Non-pigmented ciliary epithelial cell (primary cell): ENCODE results near the gene DUSP8.
A peak's percentile ranks its signal among the peaks of the same experiment; 100 is the strongest.
"Not testable (repeated sequence)": the region's sequence is repeated elsewhere in the genome, so short reads cannot be mapped to it uniquely, and the experiment has no call there.

Experiments used
- DNase-seq: peaks from one replicate; pipeline ENCODE4 v3.0.0-alpha.2; 2010; ENCODE audit warnings: low read depth

The DUSP8 gene

DNA sequence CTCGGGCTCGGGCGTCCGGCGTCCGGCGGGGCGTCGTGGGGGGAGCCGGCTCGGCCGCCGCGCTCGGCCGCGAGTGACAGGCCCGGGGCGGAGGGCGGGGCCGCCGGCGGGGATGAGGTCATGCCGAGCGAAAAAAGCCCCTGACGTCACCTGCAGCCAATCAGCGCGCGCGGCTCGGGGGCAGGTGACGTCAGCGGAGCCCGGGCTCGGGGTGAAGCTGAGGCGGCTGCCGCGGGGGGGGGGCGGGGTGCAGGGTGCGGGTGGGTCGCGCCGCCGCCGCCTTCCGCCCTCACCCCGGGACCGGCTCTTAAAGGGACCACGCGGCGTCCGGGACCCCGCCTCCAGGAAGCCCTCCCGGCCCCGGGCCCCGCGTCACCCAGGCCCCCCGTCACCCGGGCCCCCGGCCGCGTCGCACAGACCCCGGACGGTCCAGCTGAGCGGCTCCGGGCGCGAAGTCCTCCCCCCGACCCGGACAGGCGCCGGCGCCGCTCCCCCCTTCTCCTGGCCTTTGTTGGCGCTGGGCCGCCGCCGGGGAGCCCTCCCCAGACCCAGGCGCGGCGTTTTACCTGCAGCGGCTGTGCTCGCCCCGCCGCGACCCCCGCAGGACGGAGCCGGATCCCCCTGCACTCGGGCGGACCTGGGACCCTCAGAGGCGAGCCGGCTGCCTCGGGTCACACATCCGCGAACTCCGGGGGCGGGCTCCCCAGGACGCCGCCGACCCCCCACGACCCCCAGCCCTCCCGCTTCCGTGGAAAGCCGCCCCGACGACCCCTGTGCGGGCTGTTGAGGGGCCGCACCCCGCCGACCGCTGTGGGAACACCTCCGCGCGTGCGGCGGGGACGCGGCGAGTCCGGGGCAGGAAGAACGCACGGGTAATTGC, at the start of gene DUSP8:
TSS of gene DUSP8 (minus strand) at position 75 of the 880 bp plus-strand sequence. CDS start 6,445 bp downstream, outside the sequence.
- DNase-seq: peak; percentile 20

- DNase-seq: no peak
Measured at GRCh38 chr11:1619449-1619848, 47.4 kb upstream of the DUSP8 start.

- DNase-seq: no peak
Measured at GRCh38 chr11:1618231-1618630, 46.2 kb upstream of the DUSP8 start.

DNA sequence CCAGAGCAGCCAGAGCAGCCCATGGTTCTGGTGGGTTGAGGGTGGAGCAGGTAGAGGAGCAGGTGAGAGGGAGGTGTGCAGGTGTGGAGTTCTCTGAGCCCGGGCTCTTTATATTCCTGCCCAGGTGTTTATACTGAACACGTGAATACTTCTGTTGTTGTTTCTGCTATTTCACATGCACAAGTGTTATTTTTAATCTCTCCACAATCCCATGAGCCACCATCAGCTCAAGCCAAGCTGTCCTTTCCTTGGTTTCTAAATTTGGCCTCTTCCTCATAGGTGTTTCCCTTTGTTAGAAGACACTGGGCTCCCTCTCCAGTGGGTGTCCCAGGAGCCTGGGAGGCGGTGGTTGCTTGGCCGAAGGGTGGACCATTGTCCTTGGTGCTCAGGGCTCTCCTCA, 36.3 kb upstream of the DUSP8 start, which contains the start of gene KRTAP5-3:
TSS of gene KRTAP5-3 (minus strand) at position 101 of the 400 bp plus-strand sequence. CDS start at position 23, 78 bp downstream.
- no peak for DNase-seq

GRCh38 chr11:1607901-1608300, 35.8 kb upstream of the DUSP8 start:
- DNase-seq: not testable (repeated sequence)

GRCh38 chr11:1607156-1607845, 35.2 kb upstream of the DUSP8 start:
- DNase-seq: not testable (repeated sequence)

- DNase-seq: not testable (repeated sequence)
Measured at GRCh38 chr11:1605923-1606322, 33.9 kb upstream of the DUSP8 start.

DNA sequence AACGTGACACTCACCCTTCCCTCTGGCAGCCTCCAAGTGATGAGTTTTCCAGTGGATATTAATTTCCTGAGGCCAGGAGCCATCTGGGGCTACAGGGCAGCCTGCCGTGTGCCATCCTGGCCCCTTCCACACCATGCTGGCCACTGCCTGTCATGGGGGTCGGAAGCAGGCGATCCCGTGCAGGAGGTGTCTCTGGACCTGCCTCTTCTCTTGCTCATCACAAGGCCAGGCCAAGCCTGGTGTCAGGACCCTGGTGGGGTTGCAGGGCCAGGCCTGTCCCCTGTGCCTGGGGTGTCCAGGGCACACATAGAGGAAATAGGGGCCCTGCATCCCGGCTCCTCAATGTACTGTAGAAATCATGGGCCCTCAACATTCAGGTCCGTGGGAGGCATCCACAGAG, 32.6 kb upstream of the DUSP8 start:
- DNase-seq: no peak

GRCh38 chr11:1604181-1604580, 32.1 kb upstream of the DUSP8 start:
- no peak for DNase-seq

GRCh38 chr11:1603629-1604028, 31.6 kb upstream of the DUSP8 start:
- DNase-seq: no peak

GRCh38 chr11:1601663-1602062, 29.6 kb upstream of the DUSP8 start:
- not testable (repeated sequence) for DNase-seq

DNA sequence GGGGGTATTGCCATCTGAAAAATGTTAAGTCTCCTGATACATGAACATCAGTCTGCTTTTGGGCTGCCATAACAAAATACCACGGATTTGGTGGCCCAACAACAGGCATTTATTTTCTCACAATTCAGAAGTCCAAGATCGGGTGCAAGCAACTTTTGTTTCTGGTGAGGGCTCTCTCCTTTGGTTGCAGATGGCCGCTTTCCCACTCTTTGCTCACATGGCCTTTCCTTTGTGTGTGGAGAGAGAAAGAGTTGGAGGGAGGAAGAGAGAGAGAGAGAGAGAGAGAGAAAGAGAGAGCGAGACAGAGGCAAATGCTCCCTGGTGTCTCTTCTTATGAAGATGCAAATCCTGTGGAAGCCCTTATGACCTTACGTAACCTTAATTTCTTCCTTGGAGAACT, 28.6 kb upstream of the DUSP8 start:
- no peak for DNase-seq

DNA sequence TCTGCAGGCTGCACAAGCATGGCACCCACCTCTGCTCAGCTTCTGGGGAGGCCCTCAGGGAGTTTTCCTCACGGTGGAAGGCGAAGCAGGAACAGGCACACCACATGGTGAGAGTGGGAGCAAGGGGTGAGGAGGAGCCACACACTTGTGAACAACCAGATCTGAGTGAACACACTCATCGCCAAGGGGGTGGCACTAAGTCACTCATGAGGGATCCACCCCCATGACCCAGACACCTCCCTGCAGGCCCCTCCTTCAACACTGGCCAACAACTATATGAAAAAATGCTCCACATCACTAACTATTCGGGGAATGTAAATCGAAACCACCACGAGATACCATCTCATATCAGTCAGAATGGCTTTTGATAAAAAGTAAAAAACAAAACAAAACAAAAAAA, 26.7 kb upstream of the DUSP8 start:
- DNase-seq: no peak

DNA sequence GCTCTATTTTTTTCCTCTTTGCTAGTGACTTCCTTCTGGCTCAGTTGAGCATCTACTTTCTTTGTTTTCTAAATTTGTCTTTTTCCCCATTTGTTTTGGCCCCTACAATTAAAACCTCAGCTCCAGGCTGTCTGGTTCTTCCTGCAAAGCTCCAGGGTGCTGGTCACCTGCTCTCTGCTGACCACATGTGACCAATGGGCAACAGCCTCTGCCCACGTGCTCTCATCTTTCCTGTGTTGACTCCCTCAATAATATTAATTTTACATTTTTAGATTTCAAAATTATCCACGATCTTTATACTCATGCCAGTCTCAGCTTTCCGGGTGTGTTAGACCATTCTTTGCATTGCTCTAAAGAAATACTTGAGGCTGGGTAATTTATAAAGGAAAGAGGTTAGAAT, 26.3 kb upstream of the DUSP8 start:
- not testable (repeated sequence) for DNase-seq

GRCh38 chr11:1597994-1598380, 25.9 kb upstream of the DUSP8 start, which contains the start of gene KRTAP5-2:
TSS of gene KRTAP5-2 (minus strand) at chr11:1598294. CDS start at chr11:1598250, 44 bp downstream.
- DNase-seq: no peak

DNA sequence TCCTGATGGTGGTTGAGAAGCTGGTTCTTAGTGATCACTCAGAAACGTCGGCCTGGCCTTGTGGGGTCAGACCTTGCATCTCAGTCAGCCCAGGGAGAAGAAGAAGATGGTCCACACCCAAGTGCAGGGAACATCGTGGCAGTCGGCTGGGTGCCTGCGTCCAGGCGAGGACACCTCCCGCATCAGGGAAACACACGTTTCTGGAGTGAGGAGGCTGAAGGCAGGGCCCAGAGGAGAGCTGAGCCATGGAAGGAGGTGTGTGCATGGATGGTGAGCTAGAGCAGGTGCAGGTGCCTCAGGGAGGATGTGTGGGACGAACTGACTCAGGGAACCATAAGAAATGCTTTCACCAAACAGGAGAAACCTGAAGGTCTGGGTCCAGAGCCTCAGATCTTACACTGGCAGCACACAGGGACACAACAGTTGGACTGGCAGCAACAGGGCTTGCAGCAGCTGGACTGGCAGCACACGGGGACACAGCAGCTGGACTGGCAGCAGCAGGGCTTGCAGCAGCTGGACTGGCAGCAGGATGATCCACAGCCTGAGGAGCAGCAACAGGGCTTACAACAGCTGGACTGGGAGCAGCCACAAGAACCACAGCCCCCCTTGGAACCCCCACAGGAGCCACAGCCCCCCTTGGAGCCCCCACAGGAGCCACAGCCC, 25.4 kb upstream of the DUSP8 start:
- DNase-seq: no peak

- DNase-seq: not testable (repeated sequence)
Measured at GRCh38 chr11:1596576-1597121, 24.6 kb upstream of the DUSP8 start.

- DNase-seq: not testable (repeated sequence)
Measured at GRCh38 chr11:1595994-1596575, 24.0 kb upstream of the DUSP8 start.

- no peak for DNase-seq
Measured at GRCh38 chr11:1592628-1593027, 20.6 kb upstream of the DUSP8 start.

DNA sequence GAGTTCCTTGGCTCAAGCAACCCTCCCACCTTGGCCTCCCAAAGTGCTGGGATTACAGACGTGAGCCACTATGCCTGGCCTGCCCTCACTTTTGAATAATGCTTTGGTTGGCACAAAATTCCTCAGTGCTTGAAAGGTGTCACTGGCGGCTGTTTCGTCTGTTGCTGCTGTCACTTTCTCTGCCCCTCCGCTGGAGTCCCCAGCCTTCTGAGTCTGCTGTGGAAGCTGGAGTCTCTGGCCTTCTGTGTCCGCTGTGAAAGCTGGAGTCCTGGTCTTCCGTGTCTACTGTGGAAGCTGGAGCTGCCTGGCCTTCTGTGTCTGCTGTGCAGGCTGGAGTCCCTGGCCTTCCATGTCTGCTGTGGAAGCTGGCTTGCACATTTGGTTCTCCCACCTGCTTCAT, 17.9 kb upstream of the DUSP8 start:
- DNase-seq: no peak

GRCh38 chr11:1589191-1589963, 17.3 kb upstream of the DUSP8 start:
- DNase-seq: not testable (repeated sequence)
